A673 (cell line): ENCODE measurements around the gene FRMD3. TPM values are rescaled to one million over a fixed set of nuclear protein-coding genes. Genes with fewer than 3 reads are reported as not detected.

Experiments used
- BruUV-seq: library from RNA; stranded (reverse); fragments of 400-500 nt; replicated peaks from 2 replicates; lab custom pipeline; 2021; lab: Mats Ljungman, UMichigan
- CTCF ChIA-PET: fragments of 300-600 bp; sonication (Branson Sonifier 250); formaldehyde crosslinking; loops from one replicate; lab custom pipeline; 2022; ENCODE audit warnings: antibody characterized with exemption; lab: Charles Lee
- POLR2A ChIA-PET: fragments of 300-600 bp; sonication (Branson Sonifier 250); formaldehyde crosslinking; loops from one replicate; lab custom pipeline; 2022; ENCODE audit warnings: antibody characterized with exemption; ENCODE audit not compliant: low non-redundant PET; lab: Charles Lee
- DNase-seq: peaks from one replicate; pipeline ENCODE4 v3.0.0-alpha.2; 2015; ENCODE audit warnings: low spot score
- H3K27ac ChIP-seq: fragments of 200-600 bp; sonication (generic); 2 replicates; pipeline ENCODE4 v1.5.1; 2016; ENCODE audit warnings: mixed run types, low read depth, mild to moderate bottlenecking, mixed read lengths, antibody characterized with exemption, low read length; ENCODE audit not compliant: poor library complexity, severe bottlenecking
- H3K27me3 ChIP-seq: fragments of 200-600 bp; sonication (generic); replicated peaks from 2 replicates; pipeline ENCODE4 v1.6.1; 2017; ENCODE audit warnings: mixed run types, low read depth, mild to moderate bottlenecking, mixed read lengths, antibody characterized with exemption, low read length; ENCODE audit not compliant: insufficient read depth, poor library complexity
- H3K36me3 ChIP-seq: fragments of 200-600 bp; sonication (generic); 2 replicates; pipeline ENCODE4 v1.6.1; 2016; ENCODE audit warnings: mixed run types, mild to moderate bottlenecking, mixed read lengths, antibody characterized with exemption, low read length; ENCODE audit not compliant: insufficient read depth, poor library complexity, severe bottlenecking
- H3K4me1 ChIP-seq: fragments of 200-600 bp; sonication (generic); 2 replicates; pipeline ENCODE4 v1.6.1; 2017; ENCODE audit warnings: mixed run types, mild to moderate bottlenecking, mixed read lengths, antibody characterized with exemption, low read length; ENCODE audit not compliant: insufficient read depth, poor library complexity, severe bottlenecking
- H3K4me3 ChIP-seq: fragments of 200-600 bp; sonication (generic); 2 replicates; pipeline ENCODE4 v1.5.1; 2016; ENCODE audit warnings: low read depth, mixed run types, mild to moderate bottlenecking, mixed read lengths, low read length; ENCODE audit not compliant: poor library complexity, severe bottlenecking
- H3K9me3 ChIP-seq: fragments of 200-600 bp; sonication (generic); 2 replicates; pipeline ENCODE4 v1.6.1; 2016; ENCODE audit warnings: mixed run types, low read depth, mild to moderate bottlenecking, mixed read lengths, antibody characterized with exemption, low read length; ENCODE audit not compliant: poor library complexity, severe bottlenecking
- EZH2 ChIP-seq: fragments of 200-600 bp; sonication (generic); IDR thresholded peaks from 2 replicates; pipeline ENCODE4 v1.6.1; 2017; ENCODE audit warnings: borderline replicate concordance, low read depth, mild to moderate bottlenecking, mixed read lengths, antibody characterized with exemption, low read length; ENCODE audit not compliant: poor library complexity, severe bottlenecking
- intact Hi-C: fragments of 100-400 bp; cut with micrococcal nuclease; formaldehyde crosslinking; loops from one replicate; pipeline ENCODE4 v1.10.0; 2022; ENCODE audit not compliant: unreplicated experiment
- total RNA-seq: library from RNA; stranded (reverse); gene quantifications from 2 replicates; pipeline ENCODE4 v1.2.3, GENCODE V29; 2021
- TF ChIP-seq, protein P1 (sequence below): fragments of 300-800, 200-600 bp; sonication (generic); conservative IDR thresholded peaks from 2 replicates; pipeline ENCODE4 v1.5.1; 2017; ENCODE audit warnings: low read depth, mild to moderate bottlenecking, antibody characterized with exemption, low read length, moderate library complexity, mixed read lengths

FRMD3 gene
- total RNA-seq, 1 experiment from 2014 or later: 1.0 TPM

- ChIA-PET CTCF (no interaction called here), POLR2A (no interaction called here)
- TF ChIP-seq, protein P1, sequence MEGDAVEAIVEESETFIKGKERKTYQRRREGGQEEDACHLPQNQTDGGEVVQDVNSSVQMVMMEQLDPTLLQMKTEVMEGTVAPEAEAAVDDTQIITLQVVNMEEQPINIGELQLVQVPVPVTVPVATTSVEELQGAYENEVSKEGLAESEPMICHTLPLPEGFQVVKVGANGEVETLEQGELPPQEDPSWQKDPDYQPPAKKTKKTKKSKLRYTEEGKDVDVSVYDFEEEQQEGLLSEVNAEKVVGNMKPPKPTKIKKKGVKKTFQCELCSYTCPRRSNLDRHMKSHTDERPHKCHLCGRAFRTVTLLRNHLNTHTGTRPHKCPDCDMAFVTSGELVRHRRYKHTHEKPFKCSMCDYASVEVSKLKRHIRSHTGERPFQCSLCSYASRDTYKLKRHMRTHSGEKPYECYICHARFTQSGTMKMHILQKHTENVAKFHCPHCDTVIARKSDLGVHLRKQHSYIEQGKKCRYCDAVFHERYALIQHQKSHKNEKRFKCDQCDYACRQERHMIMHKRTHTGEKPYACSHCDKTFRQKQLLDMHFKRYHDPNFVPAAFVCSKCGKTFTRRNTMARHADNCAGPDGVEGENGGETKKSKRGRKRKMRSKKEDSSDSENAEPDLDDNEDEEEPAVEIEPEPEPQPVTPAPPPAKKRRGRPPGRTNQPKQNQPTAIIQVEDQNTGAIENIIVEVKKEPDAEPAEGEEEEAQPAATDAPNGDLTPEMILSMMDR: no peak
- no peak for TF ChIP-seq EZH2
- H3K36me3 ChIP-seq: no peaks in the 10 kb centered on the region
- no peak for DNase-seq
- H3K4me1 ChIP-seq: no peaks in the 10 kb centered on the region
- no peak overlapping the region for H3K27ac ChIP-seq
- H3K27me3 ChIP-seq: no peaks in the 10 kb centered on the region
- no peak overlapping the region for H3K4me3 ChIP-seq
- H3K9me3 ChIP-seq: no peaks in the 10 kb centered on the region
- no TSS peak for BruUV-seq
- intact Hi-C loops: no loop called here
Observed at GRCh38 chr9:83267741-83268140, 270.5 kb downstream of the FRMD3 start.

DNA sequence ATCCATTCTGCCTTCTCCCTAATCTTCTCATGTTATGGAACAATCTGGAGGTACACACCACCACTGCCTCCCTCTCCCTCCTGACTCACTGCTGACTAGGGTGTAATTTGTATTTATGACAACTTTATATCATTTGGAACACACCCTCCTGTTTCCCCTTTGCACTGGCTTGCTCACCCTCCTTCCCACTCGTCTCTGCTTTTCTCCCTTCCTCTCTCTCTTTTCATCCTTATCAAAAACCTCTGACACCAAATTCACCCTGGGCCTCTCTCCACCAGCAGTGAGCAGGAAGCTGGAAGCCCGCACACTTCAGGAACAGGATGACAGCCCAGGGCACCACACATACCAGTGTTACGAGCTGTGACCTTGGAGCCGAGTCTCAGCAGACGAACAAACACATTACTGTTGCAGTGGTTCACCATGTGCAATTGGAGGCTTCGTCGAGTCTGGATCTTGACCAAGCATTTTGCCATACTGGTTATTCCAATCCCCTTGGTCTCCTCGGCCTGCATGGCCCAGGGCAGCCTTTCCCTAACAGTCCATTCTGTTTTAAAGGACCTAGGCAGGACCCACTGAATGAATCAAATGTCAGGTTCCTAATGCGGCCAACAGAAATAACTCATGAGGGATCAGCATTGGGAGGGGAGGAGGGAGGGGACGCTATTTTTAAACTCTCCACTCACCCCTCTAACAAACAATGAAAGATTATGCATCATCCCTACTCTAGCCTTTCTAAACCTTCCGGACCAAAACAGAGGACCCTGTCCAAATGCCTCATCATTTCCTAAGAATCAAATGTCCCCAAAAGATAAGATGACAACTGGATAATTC, 271.3 kb downstream of the FRMD3 start:
- H3K27ac ChIP-seq: no peak overlapping the region

GRCh38 chr9:83266331-83266665, 271.9 kb downstream of the FRMD3 start:
- intact Hi-C loops: no loop called here
- no peaks in the 10 kb centered on the region for H3K27me3 ChIP-seq
- TF ChIP-seq, protein P1: no peak
- TF ChIP-seq EZH2: no peak
- no peaks in the 10 kb centered on the region for H3K36me3 ChIP-seq
- no TSS peak for BruUV-seq
- CTCF ChIA-PET: no interaction called here
- POLR2A ChIA-PET: no interaction called here
- no peak overlapping the region for H3K4me3 ChIP-seq
- no peak overlapping the region for H3K27ac ChIP-seq
- no peaks in the 10 kb centered on the region for H3K4me1 ChIP-seq
- no peaks in the 10 kb centered on the region for H3K9me3 ChIP-seq
- DNase-seq: no peak

More for the DNA sequence above, 271.3 kb downstream of the FRMD3 start:
- H3K4me1 ChIP-seq: no peaks in the 10 kb centered on the region
- DNase-seq: no peak
- no peak overlapping the region for H3K4me3 ChIP-seq
- H3K36me3 ChIP-seq: no peaks in the 10 kb centered on the region
- no peaks in the 10 kb centered on the region for H3K9me3 ChIP-seq
- no TSS peak for BruUV-seq
- intact Hi-C loops: no loop called here
- CTCF ChIA-PET: no interaction called here
- POLR2A ChIA-PET: no interaction called here
- TF ChIP-seq EZH2: no peak
- TF ChIP-seq, protein P1: no peak
- H3K27me3 ChIP-seq: no peaks in the 10 kb centered on the region
